Choroid plexus epithelial cell (primary cell): ENCODE results near the gene PEX26.

Source experiments
- DNase-seq: peaks from one replicate; pipeline ENCODE4 v3.0.0-alpha.2; 2010; ENCODE audit warnings: low read depth
- H3K4me3 ChIP-seq: 2 replicates; pipeline ENCODE4 v1.5.1; 2011; ENCODE audit warnings: low read depth, mild to moderate bottlenecking, control low read depth, low read length, moderate library complexity
- CTCF ChIP-seq: conservative IDR thresholded peaks from 2 replicates; pipeline ENCODE4 v1.5.1; 2011; ENCODE audit warnings: low read depth, mild to moderate bottlenecking, control low read depth, inconsistent platforms, low read length, moderate library complexity

Gene PEX26

GRCh38 chr22:18154821-18155390, 77.1 kb downstream of the PEX26 start:
- no peak for TF ChIP-seq CTCF
- DNase-seq: no peak

More at GRCh38 chr22:18154821-18155390, 77.1 kb downstream of the PEX26 start:
- no peak overlapping the region for H3K4me3 ChIP-seq
